ENCODE measurements around the gene ATL1.
A peak's percentile ranks its signal among the peaks of the same experiment; 100 is the strongest.
"Not testable (repeated sequence)": the region's sequence is repeated elsewhere in the genome, so short reads cannot be mapped to it uniquely, and the experiment has no call there.

Gene ATL1

GRCh38 chr14:50649691-50650090 lies 89.7 kb downstream of the ATL1 start:
- no peak overlapping the region for H3K27ac ChIP-seq
- TF ChIP-seq ZFX (IDR thresholded peaks at IDR 0.05) (no peak), CTCF (conservative IDR thresholded peaks at IDR 0.05) (no peak)

GRCh38 chr14:50656776-50657175 lies 96.8 kb downstream of the ATL1 start:
- TF ChIP-seq ZFX (IDR thresholded peaks at IDR 0.05) = no peak
- TF ChIP-seq CTCF (conservative IDR thresholded peaks at IDR 0.05) = no peak
- peak overlapping the region; percentile 18; the same call in 1 of the 2 replicates for H3K27ac ChIP-seq

GRCh38 chr14:50657753-50658152 lies 97.8 kb downstream of the ATL1 start:
- no peak overlapping the region for H3K27ac ChIP-seq
- TF ChIP-seq CTCF (conservative IDR thresholded peaks at IDR 0.05) (no peak), ZFX (IDR thresholded peaks at IDR 0.05) (no peak)

DNA sequence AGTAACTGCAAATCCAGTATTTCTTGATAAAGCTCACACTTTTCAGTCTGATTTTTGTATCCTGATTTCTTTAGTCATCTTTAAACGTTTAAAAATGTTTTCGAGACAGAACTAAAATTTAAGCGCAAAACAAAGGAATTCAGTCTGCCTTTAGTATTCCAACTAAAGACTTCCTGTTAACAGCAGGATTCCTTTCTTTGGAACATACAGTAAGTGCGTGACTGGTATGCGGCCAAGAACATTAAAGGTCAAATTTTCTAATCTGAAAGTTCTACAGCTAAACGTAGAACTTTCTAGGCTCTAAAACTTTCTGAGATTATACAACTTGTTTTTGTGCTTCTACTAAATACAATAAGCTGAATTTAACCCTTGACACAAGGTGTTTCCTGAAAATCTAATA lies 98.3 kb downstream of the ATL1 start:
- TF ChIP-seq ZFX (IDR thresholded peaks at IDR 0.05) = no peak
- TF ChIP-seq CTCF (conservative IDR thresholded peaks at IDR 0.05) = no peak
- H3K27ac ChIP-seq = no peak overlapping the region

GRCh38 chr14:50659327-50659974 lies 99.5 kb downstream of the ATL1 start:
- peak overlapping the region; percentile 69 for H3K27ac ChIP-seq
- no peak for TF ChIP-seq CTCF (conservative IDR thresholded peaks at IDR 0.05)
- no peak for TF ChIP-seq ZFX (IDR thresholded peaks at IDR 0.05)

DNA sequence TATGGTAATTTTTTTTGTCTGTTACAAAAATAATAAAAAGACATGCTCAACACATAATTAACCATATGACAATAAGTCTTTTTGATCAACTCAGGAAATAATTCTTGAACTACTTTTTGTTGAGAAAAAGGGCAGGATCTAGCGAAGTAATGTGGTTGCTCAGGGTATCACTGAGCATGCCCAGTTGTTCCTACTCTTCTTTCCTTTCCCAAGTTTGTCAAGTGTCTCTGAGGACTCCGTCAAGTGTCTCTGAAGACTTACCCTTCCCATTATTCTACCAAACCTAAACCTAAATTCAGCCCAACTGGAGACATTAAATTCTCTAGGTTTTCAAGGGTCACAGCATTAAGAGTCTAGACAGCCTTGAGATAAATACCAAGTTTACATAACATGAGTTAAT lies 104.6 kb downstream of the ATL1 start:
- H3K27ac ChIP-seq = not testable (repeated sequence)

DNA sequence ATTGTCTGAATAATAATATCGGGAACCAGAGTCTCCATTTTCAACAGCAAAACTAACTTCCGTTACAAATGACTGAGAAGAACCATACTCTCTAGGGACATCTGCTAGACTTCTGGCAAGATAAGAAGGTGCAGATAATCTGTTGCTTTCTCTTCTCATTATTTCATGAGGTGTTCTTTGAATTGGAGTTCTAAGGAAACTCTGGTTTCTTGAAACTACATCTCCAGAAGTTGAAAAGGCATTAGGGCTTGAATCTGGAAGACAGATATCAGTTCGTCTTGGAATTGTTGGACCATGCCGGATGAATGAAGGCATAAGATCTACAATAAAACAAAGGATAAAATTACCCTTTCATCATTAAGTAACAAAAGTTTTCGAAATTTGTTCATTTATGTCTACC lies 105.4 kb downstream of the ATL1 start:
- not testable (repeated sequence) for H3K27ac ChIP-seq

DNA sequence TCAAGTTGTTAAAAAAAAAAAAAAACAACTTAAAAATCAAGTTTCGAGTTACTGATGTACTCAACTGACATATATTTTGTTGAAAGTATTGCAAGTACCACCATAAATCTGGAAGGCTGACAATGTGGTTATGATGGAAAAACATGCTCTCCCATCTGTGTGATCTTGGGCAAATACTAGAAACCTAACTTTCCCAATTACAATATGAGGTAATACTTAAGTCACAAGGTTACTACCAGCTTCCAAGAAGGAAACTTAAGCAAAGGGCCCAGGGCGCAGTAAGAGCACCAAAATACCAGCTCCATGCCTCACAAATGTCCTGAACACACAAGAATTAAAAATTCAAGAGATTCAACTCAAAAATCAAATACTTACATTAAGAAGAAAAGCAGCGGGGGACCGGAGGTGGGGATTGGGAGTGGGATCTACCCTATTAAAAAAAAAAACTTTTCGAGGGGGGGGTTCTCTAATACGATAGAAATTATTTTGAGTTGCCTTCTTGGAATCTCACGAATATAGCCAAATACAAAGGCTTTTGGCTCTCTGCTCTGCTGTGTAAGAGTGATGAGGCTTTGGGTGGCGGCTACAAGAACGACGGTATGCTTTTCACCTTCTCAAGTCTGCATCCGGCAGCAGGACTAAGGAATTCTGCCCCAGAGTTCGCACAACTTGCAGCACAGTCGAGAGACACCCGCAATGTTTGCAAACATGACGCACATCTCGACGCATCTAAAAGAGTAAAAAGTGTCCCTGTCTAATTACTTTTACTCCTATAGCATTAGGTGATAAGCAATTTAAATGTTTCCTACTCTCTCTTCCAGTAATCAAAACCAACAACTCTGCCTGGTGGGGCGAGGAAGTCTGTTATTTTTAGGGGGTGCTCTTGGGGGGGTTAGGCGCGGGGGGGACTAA lies 107.1 kb downstream of the ATL1 start:
- TF ChIP-seq ZFX (IDR thresholded peaks at IDR 0.05) = no peak
- TF ChIP-seq CTCF (conservative IDR thresholded peaks at IDR 0.05) = no peak
- H3K27ac ChIP-seq = peak overlapping the region; percentile 80

All from C4-2B (cell line).